Activated CD8-positive, alpha-beta memory T cell treated with anti-CD3 and anti-CD28 coated beads for 36 hours (primary cell): ENCODE data around the gene NTRK1. TPM values are rescaled to one million over a fixed set of nuclear protein-coding genes. Genes with fewer than 3 reads are reported as not detected.

Experiments
- CTCF ChIA-PET: fragments of 350-600 bp; sonication (Branson Sonifier 250); formaldehyde crosslinking; loops from one replicate; lab custom pipeline; 2021; ENCODE audit warnings: antibody characterized with exemption; lab: Charles Lee
- POLR2A ChIA-PET: fragments of 350-600 bp; sonication (Branson Sonifier 250); formaldehyde crosslinking; loops from one replicate; lab custom pipeline; 2021; ENCODE audit warnings: antibody characterized with exemption; lab: Charles Lee
- total RNA-seq, 2 experiments: library from RNA; stranded (reverse); gene quantifications; one replicate each; pipeline ENCODE4 v1.2.3, GENCODE V29; 2021

The NTRK1 gene
- total RNA-seq, 2 experiments from 2014 or later = 3.5 to 3.6 TPM

- POLR2A ChIA-PET = interaction anchor here (0.6 kb wide), 1 partner anchor 63 kb away, joined by 6 read pairs; no protein-coding TSS in a partner anchor
- CTCF ChIA-PET = interaction anchor here (1.0 kb wide), 2 partner anchors 26 to 50 kb away, joined by 3 to 4 read pairs; no protein-coding TSS in a partner anchor
These were observed 3.0 kb downstream of the NTRK1 start for GRCh38 chr1:156863631-156864030.

GRCh38 chr1:156864796-156865195 lies 4.1 kb downstream of the NTRK1 start:
- ChIA-PET POLR2A (no interaction called here), CTCF (interaction anchor here (0.7 to 1.5 kb wide), 5 partner anchors 15 to 181 kb away, joined by 3 to 6 read pairs (median 3); no protein-coding TSS in a partner anchor)

- ChIA-PET CTCF (interaction anchor here (0.7 to 1.5 kb wide), 4 partner anchors 15 to 182 kb away, joined by 3 to 6 read pairs (median 4); no protein-coding TSS in a partner anchor), POLR2A (no interaction called here)
These were observed 4.6 kb downstream of the NTRK1 start for GRCh38 chr1:156865258-156865657.

GRCh38 chr1:156865865-156866248 lies 5.2 kb downstream of the NTRK1 start:
- ChIA-PET CTCF (interaction anchor here (1.5 kb wide), 1 partner anchor 27 kb away, joined by 6 read pairs; no protein-coding TSS in a partner anchor), POLR2A (no interaction called here)

- POLR2A ChIA-PET = no interaction called here
- CTCF ChIA-PET = no interaction called here
These were observed 5.7 kb downstream of the NTRK1 start for GRCh38 chr1:156866249-156866909.

- CTCF ChIA-PET = interaction anchor here (1.1 to 1.3 kb wide), 2 partner anchors 8 to 30 kb away, joined by 3 to 5 read pairs; partner anchors contain the start of gene NTRK1
- POLR2A ChIA-PET = no interaction called here
These were observed 7.7 kb downstream of the NTRK1 start for GRCh38 chr1:156868341-156868740.

- ChIA-PET CTCF (interaction anchor here (1.1 to 2.2 kb wide), 3 partner anchors 9 to 31 kb away, joined by 3 to 6 read pairs (median 5); partner anchors contain the start of gene NTRK1), POLR2A (no interaction called here)
These were observed 8.8 kb downstream of the NTRK1 start for GRCh38 chr1:156869455-156869854.

GRCh38 chr1:156873659-156874058 lies 13.0 kb downstream of the NTRK1 start:
- CTCF ChIA-PET = interaction anchor here (0.9 to 1.5 kb wide), 3 partner anchors 14 to 35 kb away, joined by 3 to 6 read pairs (median 5); partner anchors contain the start of genes INSRR and NTRK1
- POLR2A ChIA-PET = no interaction called here

GRCh38 chr1:156874142-156874541 lies 13.5 kb downstream of the NTRK1 start:
- POLR2A ChIA-PET = no interaction called here
- CTCF ChIA-PET = interaction anchor here (1.5 kb wide), 1 partner anchor 35 kb away, joined by 5 read pairs; no protein-coding TSS in a partner anchor

GRCh38 chr1:156874572-156875340 lies 14.1 kb downstream of the NTRK1 start:
- CTCF ChIA-PET = interaction anchor here (1.5 kb wide), 1 partner anchor 36 kb away, joined by 5 read pairs; no protein-coding TSS in a partner anchor

GRCh38 chr1:156875341-156875615 lies 14.6 kb downstream of the NTRK1 start:
- CTCF ChIA-PET = interaction anchor here (1.5 kb wide), 1 partner anchor 36 kb away, joined by 5 read pairs; no protein-coding TSS in a partner anchor
- POLR2A ChIA-PET = no interaction called here

More at GRCh38 chr1:156874572-156875340, 14.1 kb downstream of the NTRK1 start:
- POLR2A ChIA-PET = no interaction called here

GRCh38 chr1:156876281-156876680 lies 15.6 kb downstream of the NTRK1 start:
- POLR2A ChIA-PET = no interaction called here
- CTCF ChIA-PET = no interaction called here

GRCh38 chr1:156877433-156878170 lies 16.9 kb downstream of the NTRK1 start:
- CTCF ChIA-PET = no interaction called here
- POLR2A ChIA-PET = interaction anchor here (0.6 kb wide), 1 partner anchor 102 kb away, joined by 3 read pairs; no protein-coding TSS in a partner anchor

GRCh38 chr1:156879876-156880275 lies 19.2 kb downstream of the NTRK1 start:
- ChIA-PET POLR2A (no interaction called here), CTCF (interaction anchor here (0.7 to 2.1 kb wide), 3 partner anchors 9 to 13 kb away, joined by 3 to 8 read pairs (median 3); no protein-coding TSS in a partner anchor)

- ChIA-PET POLR2A (no interaction called here), CTCF (interaction anchor here (0.7 to 2.1 kb wide), 4 partner anchors 9 to 12 kb away, joined by 3 to 8 read pairs (median 4); no protein-coding TSS in a partner anchor)
These were observed 19.8 kb downstream of the NTRK1 start for GRCh38 chr1:156880473-156880872.

- POLR2A ChIA-PET = no interaction called here
- CTCF ChIA-PET = interaction anchor here (1.2 to 2.1 kb wide), 3 partner anchors 9 to 42 kb away, joined by 3 to 8 read pairs (median 6); no protein-coding TSS in a partner anchor
These were observed 20.4 kb downstream of the NTRK1 start for GRCh38 chr1:156881101-156881500.

- ChIA-PET POLR2A (no interaction called here), CTCF (interaction anchor here (1.2 to 2.1 kb wide), 3 partner anchors 8 to 43 kb away, joined by 3 to 8 read pairs (median 6); no protein-coding TSS in a partner anchor)
These were observed 21.0 kb downstream of the NTRK1 start for GRCh38 chr1:156881663-156882062.

GRCh38 chr1:156882543-156882942 lies 21.9 kb downstream of the NTRK1 start:
- ChIA-PET POLR2A (no interaction called here), CTCF (no interaction called here)

- CTCF ChIA-PET = interaction anchor here (1.0 kb wide), 1 partner anchor 24 kb away, joined by 3 read pairs; the partner anchor contains the start of gene NTRK1
- POLR2A ChIA-PET = no interaction called here
These were observed 23.3 kb downstream of the NTRK1 start for GRCh38 chr1:156883919-156884318.
